Activated naive CD4-positive, alpha-beta T cell treated with anti-CD3 and anti-CD28 coated beads for 36 hours (primary cell): ENCODE measurements around the gene PTPRE. TPM values are rescaled to one million over a fixed set of nuclear protein-coding genes. Genes with fewer than 3 reads are reported as not detected.

Source experiments
- CTCF ChIA-PET: fragments of 350-600 bp; sonication (Branson Sonifier 250); formaldehyde crosslinking; loops from one replicate; lab custom pipeline; 2021; ENCODE audit warnings: antibody characterized with exemption; lab: Charles Lee
- DNase-seq: peaks from one replicate; pipeline ENCODE4 v3.0.0-alpha.2; 2020
- H3K27ac Mint-ChIP-seq: one replicate; pipeline ENCODE4 v1.8.0; 2021; ENCODE audit warnings: mild to moderate bottlenecking, mixed read lengths
- H3K27me3 Mint-ChIP-seq: one replicate; pipeline ENCODE4 v1.8.0; 2021; ENCODE audit warnings: low read depth, mixed read lengths
- H3K36me3 Mint-ChIP-seq: one replicate; pipeline ENCODE4 v1.8.0; 2021; ENCODE audit warnings: low read depth, mixed read lengths
- H3K4me1 Mint-ChIP-seq: one replicate; pipeline ENCODE4 v1.8.0; 2021; ENCODE audit warnings: low read depth, mixed read lengths
- H3K4me3 Mint-ChIP-seq: one replicate; pipeline ENCODE4 v1.8.0; 2021; ENCODE audit warnings: mild to moderate bottlenecking, moderate library complexity, mixed read lengths
- H3K9me3 Mint-ChIP-seq: one replicate; pipeline ENCODE4 v1.8.0; 2021; ENCODE audit warnings: mixed read lengths
- intact Hi-C: fragments of 100-400 bp; cut with micrococcal nuclease; formaldehyde crosslinking; loops from one replicate; pipeline ENCODE4 v1.15.1; 2023
- total RNA-seq, 2 experiments: library from RNA; stranded (reverse); gene quantifications; one replicate each; pipeline ENCODE4 v1.2.3, GENCODE V29; 2021

The PTPRE gene
- total RNA-seq, 2 experiments from 2014 or later = 13.4 to 16.4 TPM

DNA sequence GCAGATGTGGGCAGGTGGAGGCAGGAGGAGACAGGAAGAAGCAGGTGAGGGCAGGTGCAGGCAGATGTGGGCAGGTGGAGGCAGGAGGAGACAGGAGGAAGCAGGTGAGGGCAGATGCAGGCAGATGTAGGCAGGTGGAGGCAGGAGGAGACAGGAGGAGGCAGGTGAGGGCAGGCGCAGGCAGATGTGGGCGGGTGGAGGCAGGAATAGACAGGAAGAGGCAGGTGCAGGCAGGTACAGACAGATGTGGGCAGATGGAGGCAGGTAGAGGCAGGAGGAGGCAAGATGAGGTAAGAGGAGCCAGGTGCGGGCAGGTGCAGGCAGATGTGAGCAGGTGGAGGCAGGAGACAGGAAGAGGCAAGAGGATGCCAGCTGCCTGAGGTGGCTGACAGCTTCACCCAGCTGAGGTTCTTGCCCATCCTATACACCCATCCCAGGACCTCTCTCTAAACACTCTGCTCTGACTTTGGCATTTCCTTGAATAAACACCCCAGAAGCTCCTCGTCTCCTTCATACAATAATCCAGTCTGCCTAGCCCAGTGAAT, 33.0 kb downstream of the PTPRE start:
- CTCF ChIA-PET = interaction anchor here (1.0 kb wide), 1 partner anchor 33 kb away, joined by 5 read pairs; the partner anchor contains the start of gene PTPRE
- H3K9me3 Mint-ChIP-seq = no peaks in the 10 kb centered on the region
- no peak for DNase-seq
- peaks cover 6% of the 10 kb centered on the region for H3K27me3 Mint-ChIP-seq
- H3K36me3 Mint-ChIP-seq = no peaks in the 10 kb centered on the region
- no peak overlapping the region for H3K27ac Mint-ChIP-seq
- no peak overlapping the region for H3K4me3 Mint-ChIP-seq
- peaks cover 7% of the 10 kb centered on the region for H3K4me1 Mint-ChIP-seq
- intact Hi-C loops = no loop called here

- DNase-seq = no peak
- Mint-ChIP-seq H3K4me3 (no peak overlapping the region), H3K27me3 (peaks cover 6% of the 10 kb centered on the region), H3K36me3 (no peaks in the 10 kb centered on the region), H3K27ac (no peak overlapping the region), H3K4me1 (peaks cover 18% of the 10 kb centered on the region), H3K9me3 (no peaks in the 10 kb centered on the region)
- CTCF ChIA-PET = interaction anchor here (0.5 to 1.3 kb wide), 2 partner anchors 70 to 131 kb away, joined by 3 read pairs; no protein-coding TSS in a partner anchor
- intact Hi-C loops = no loop called here
Measured at GRCh38 chr10:127940866-127941640, 34.1 kb downstream of the PTPRE start.

- CTCF ChIA-PET = no interaction called here
- H3K36me3 Mint-ChIP-seq = no peaks in the 10 kb centered on the region
- DNase-seq = no peak
- H3K27ac Mint-ChIP-seq = no peak overlapping the region
- H3K9me3 Mint-ChIP-seq = no peaks in the 10 kb centered on the region
- H3K4me3 Mint-ChIP-seq = no peak overlapping the region
- H3K4me1 Mint-ChIP-seq = peaks cover 23% of the 10 kb centered on the region
- intact Hi-C loops = no loop called here
- peaks cover 4% of the 10 kb centered on the region for H3K27me3 Mint-ChIP-seq
Measured at GRCh38 chr10:127942811-127943210, 35.9 kb downstream of the PTPRE start.

DNA sequence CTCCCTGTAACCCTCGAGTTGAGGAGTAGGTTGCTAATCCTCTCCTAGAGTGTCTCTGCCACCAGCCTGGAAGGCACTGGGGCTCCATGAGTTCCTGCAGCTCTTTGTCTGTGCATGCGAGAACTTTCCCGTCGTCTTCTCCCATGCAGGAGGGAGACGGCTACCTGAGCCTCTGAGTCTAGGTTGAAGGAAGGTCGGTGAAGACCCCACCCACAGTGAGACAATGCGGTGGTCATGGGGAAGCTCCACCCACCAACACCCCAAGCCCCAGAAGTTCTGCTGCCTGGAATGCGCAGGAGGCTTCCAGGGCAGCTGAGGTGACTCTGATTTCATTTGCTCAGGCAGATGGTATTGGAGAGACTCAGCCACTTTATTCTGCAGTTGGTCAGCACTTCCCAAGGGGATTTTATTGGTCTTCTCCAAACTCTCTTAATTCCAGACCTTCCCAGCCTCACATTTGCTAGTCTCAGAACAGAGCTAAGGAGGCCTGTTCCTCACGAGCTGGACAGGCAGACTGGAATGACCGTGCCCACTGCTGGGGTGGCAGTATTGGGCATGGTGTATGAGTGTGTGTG, 36.5 kb downstream of the PTPRE start:
- DNase-seq = no peak
- Mint-ChIP-seq H3K9me3 (no peaks in the 10 kb centered on the region), H3K27me3 (peaks cover 4% of the 10 kb centered on the region), H3K4me1 (peaks cover 23% of the 10 kb centered on the region), H3K27ac (no peak overlapping the region), H3K36me3 (no peaks in the 10 kb centered on the region), H3K4me3 (no peak overlapping the region)
- CTCF ChIA-PET = no interaction called here
- intact Hi-C loops = no loop called here

DNA sequence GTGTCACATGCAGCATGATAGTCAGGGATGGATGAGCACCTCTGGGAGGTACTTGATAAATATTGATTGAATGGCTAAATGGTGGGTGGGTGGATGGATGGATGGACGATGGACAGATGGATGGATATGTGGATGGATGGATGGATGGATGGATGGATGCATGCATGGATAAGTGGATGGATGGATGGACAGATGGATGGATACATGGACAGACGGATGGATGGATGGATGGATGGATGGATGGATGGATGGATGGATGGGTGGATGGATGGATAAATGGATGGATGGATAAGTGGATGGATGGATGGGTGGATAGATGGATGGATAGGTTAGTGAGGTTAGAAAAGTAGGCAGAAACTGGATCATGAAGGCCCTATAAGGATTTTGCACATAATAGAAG, 37.4 kb downstream of the PTPRE start:
- no peak for DNase-seq
- H3K36me3 Mint-ChIP-seq = no peaks in the 10 kb centered on the region
- intact Hi-C loops = no loop called here
- peaks cover 23% of the 10 kb centered on the region for H3K4me1 Mint-ChIP-seq
- no peak overlapping the region for H3K27ac Mint-ChIP-seq
- CTCF ChIA-PET = interaction anchor here (1.3 kb wide), 1 partner anchor 36 kb away, joined by 3 read pairs; no protein-coding TSS in a partner anchor
- H3K27me3 Mint-ChIP-seq = peaks cover 4% of the 10 kb centered on the region
- H3K4me3 Mint-ChIP-seq = no peak overlapping the region
- H3K9me3 Mint-ChIP-seq = no peaks in the 10 kb centered on the region

- Mint-ChIP-seq H3K4me3 (no peak overlapping the region), H3K9me3 (no peaks in the 10 kb centered on the region), H3K27me3 (no peaks in the 10 kb centered on the region), H3K36me3 (no peaks in the 10 kb centered on the region), H3K27ac (peak overlapping the region; percentile 44), H3K4me1 (peaks cover 23% of the 10 kb centered on the region)
- intact Hi-C loops = loop anchor here (1.0 kb wide), 3 partner anchors 41 to 119 kb away; no protein-coding TSS in a partner anchor
- DNase-seq = peak; percentile 66
- CTCF ChIA-PET = interaction anchor here (1.3 kb wide), 1 partner anchor 37 kb away, joined by 3 read pairs; no protein-coding TSS in a partner anchor
Measured at GRCh38 chr10:127945341-127945758, 38.4 kb downstream of the PTPRE start.

DNA sequence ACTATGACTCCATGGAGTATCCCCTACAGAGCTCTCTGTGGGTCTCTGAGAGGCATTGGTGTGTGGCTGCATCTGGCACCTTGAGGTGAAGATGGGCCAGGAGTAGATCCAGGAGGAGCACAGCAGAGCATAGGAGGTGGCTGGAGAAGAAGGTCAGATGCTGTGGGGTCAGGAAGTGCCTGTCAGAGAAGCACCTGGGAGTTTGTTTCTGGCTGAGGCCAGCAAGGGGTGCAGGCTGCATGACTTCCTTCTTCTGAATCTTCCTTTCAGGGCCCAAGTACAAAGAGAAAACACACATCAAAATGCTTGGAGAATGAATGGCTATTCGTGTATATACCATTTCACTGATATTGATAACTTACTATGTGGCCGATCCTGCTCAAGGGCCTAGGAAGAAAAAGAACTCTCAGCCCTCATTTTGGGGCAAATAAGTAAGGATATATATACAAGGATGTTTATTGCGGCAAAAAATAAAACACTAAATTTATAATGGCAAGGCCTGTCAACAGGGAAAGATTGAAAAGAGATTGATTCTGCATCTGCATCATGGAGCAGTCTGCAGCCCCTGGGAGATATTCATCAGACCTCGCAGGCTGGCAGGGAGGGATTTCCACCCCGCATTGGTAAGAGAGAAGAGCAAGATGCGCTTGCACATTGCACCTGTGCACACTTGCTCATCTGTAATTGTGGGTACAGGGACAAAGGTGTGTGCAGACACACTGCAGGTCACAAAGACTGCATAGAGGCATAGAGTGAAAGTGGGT, 39.2 kb downstream of the PTPRE start:
- intact Hi-C loops = loop anchor here (1.0 kb wide), 3 partner anchors 40 to 118 kb away; no protein-coding TSS in a partner anchor
- CTCF ChIA-PET = no interaction called here
- H3K4me3 Mint-ChIP-seq = no peak overlapping the region
- peak; percentile 21 for DNase-seq
- no peaks in the 10 kb centered on the region for H3K27me3 Mint-ChIP-seq
- no peaks in the 10 kb centered on the region for H3K36me3 Mint-ChIP-seq
- no peak overlapping the region for H3K27ac Mint-ChIP-seq
- H3K9me3 Mint-ChIP-seq = no peaks in the 10 kb centered on the region
- peaks cover 23% of the 10 kb centered on the region for H3K4me1 Mint-ChIP-seq

DNA sequence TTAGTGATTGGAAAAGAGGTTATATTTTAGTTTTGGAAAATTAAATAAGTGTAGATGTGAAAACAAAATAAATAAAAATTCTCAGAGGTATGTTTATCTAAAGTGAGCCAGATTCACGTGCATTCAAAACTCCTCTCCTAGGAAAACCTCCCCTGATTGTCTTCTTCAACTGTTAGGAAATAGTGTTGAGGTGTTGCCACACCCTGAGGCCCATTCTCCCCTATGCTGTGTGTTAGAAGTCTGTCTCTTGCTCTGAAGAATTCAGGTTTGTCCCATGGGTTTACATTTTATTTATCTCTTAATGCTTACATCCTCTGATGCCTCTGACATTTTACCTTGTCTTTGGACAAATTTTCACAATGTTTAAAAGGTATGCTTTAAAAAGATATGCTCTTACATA, 40.3 kb downstream of the PTPRE start:
- H3K36me3 Mint-ChIP-seq = no peaks in the 10 kb centered on the region
- H3K4me1 Mint-ChIP-seq = peaks cover 23% of the 10 kb centered on the region
- H3K27ac Mint-ChIP-seq = no peak overlapping the region
- intact Hi-C loops = no loop called here
- H3K9me3 Mint-ChIP-seq = no peaks in the 10 kb centered on the region
- CTCF ChIA-PET = no interaction called here
- no peak overlapping the region for H3K4me3 Mint-ChIP-seq
- no peak for DNase-seq
- no peaks in the 10 kb centered on the region for H3K27me3 Mint-ChIP-seq

GRCh38 chr10:127948791-127949190, 41.9 kb downstream of the PTPRE start:
- Mint-ChIP-seq H3K4me1 (peaks cover 16% of the 10 kb centered on the region), H3K9me3 (no peaks in the 10 kb centered on the region), H3K4me3 (no peak overlapping the region), H3K27me3 (no peaks in the 10 kb centered on the region), H3K27ac (no peak overlapping the region), H3K36me3 (no peaks in the 10 kb centered on the region)
- DNase-seq = no peak
- CTCF ChIA-PET = interaction anchor here (1.3 kb wide), 1 partner anchor 63 kb away, joined by 3 read pairs; no protein-coding TSS in a partner anchor
- intact Hi-C loops = no loop called here

GRCh38 chr10:127949831-127950230, 42.9 kb downstream of the PTPRE start:
- Mint-ChIP-seq H3K4me1 (peaks cover 16% of the 10 kb centered on the region), H3K4me3 (no peak overlapping the region), H3K27ac (no peak overlapping the region), H3K27me3 (no peaks in the 10 kb centered on the region), H3K9me3 (no peaks in the 10 kb centered on the region), H3K36me3 (no peaks in the 10 kb centered on the region)
- CTCF ChIA-PET = interaction anchor here (0.7 kb wide), 1 partner anchor 64 kb away, joined by 4 read pairs; no protein-coding TSS in a partner anchor
- intact Hi-C loops = no loop called here
- DNase-seq = no peak

GRCh38 chr10:127951861-127952574, 45.1 kb downstream of the PTPRE start:
- H3K9me3 Mint-ChIP-seq = no peaks in the 10 kb centered on the region
- no peak for DNase-seq
- peaks cover 3% of the 10 kb centered on the region for H3K27me3 Mint-ChIP-seq
- CTCF ChIA-PET = no interaction called here
- intact Hi-C loops = no loop called here
- H3K27ac Mint-ChIP-seq = no peak overlapping the region
- no peaks in the 10 kb centered on the region for H3K36me3 Mint-ChIP-seq
- H3K4me1 Mint-ChIP-seq = no peaks in the 10 kb centered on the region
- no peak overlapping the region for H3K4me3 Mint-ChIP-seq

DNA sequence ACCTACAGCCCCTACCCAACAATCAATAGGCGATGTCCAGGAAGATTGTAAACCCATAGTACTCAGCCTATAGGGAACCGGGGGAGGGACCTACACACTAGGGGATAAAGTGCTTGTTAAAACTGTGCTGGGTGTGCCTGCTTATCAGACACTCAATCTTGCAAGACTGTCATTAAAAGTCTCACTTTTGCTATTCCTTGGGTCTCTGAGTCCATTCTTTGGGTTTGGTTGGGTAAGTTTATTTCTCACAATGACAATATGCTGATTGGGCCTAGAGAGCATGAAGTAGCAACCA, 45.6 kb downstream of the PTPRE start:
- no peaks in the 10 kb centered on the region for H3K4me1 Mint-ChIP-seq
- CTCF ChIA-PET = no interaction called here
- no peaks in the 10 kb centered on the region for H3K36me3 Mint-ChIP-seq
- no peaks in the 10 kb centered on the region for H3K9me3 Mint-ChIP-seq
- H3K4me3 Mint-ChIP-seq = no peak overlapping the region
- DNase-seq = no peak
- H3K27me3 Mint-ChIP-seq = peaks cover 6% of the 10 kb centered on the region
- no peak overlapping the region for H3K27ac Mint-ChIP-seq
- intact Hi-C loops = no loop called here
